ENCODE results near the gene ADAMTS19.

Gene ADAMTS19

GRCh38 chr5:129748913-129749880, 289.1 kb downstream of the ADAMTS19 start:
- Histone ChIP-seq H3K4me1 (ENCODE audit: control insufficient read depth, insufficient read depth, low read length) (no peaks in the 10 kb centered on the region), H3K27me3 (ENCODE audit: control insufficient read depth, insufficient read depth, low read length) (no peaks in the 10 kb centered on the region), H3K27ac (ENCODE audit: low read length) (no peak overlapping the region), H3K9me3 (ENCODE audit: control insufficient read depth, insufficient read depth, low read length) (no peaks in the 10 kb centered on the region), H3K4me3 (ENCODE audit: low read length) (no peak overlapping the region), H3K36me3 (ENCODE audit: control insufficient read depth, insufficient read depth, low read length) (no peaks in the 10 kb centered on the region)
- no CpG with 5 or more reads among the region's 1 CpG for WGBS (ENCODE audit: insufficient coverage, insufficient read length)
- no peak for DNase-seq (ENCODE audit: low read depth, low spot score)

- no peaks in the 10 kb centered on the region for H3K27me3 ChIP-seq (ENCODE audit: control insufficient read depth, insufficient read depth, low read length)
- H3K36me3 ChIP-seq (ENCODE audit: control insufficient read depth, insufficient read depth, low read length) = no peaks in the 10 kb centered on the region
- WGBS (ENCODE audit: insufficient coverage, insufficient read length) = no CpG with 5 or more reads among the region's 1 CpG
- no peaks in the 10 kb centered on the region for H3K4me1 ChIP-seq (ENCODE audit: control insufficient read depth, insufficient read depth, low read length)
- no peak for DNase-seq (ENCODE audit: low read depth, low spot score)
- H3K9me3 ChIP-seq (ENCODE audit: control insufficient read depth, insufficient read depth, low read length) = no peaks in the 10 kb centered on the region
- H3K4me3 ChIP-seq (ENCODE audit: low read length) = no peak overlapping the region
- H3K27ac ChIP-seq (ENCODE audit: low read length) = no peak overlapping the region
These were observed 300.7 kb downstream of the ADAMTS19 start for GRCh38 chr5:129760636-129761325.

GRCh38 chr5:129763651-129764050, 303.6 kb downstream of the ADAMTS19 start:
- Histone ChIP-seq H3K36me3 (ENCODE audit: control insufficient read depth, insufficient read depth, low read length) (no peaks in the 10 kb centered on the region), H3K27me3 (ENCODE audit: control insufficient read depth, insufficient read depth, low read length) (no peaks in the 10 kb centered on the region), H3K4me3 (ENCODE audit: low read length) (no peak overlapping the region), H3K27ac (ENCODE audit: low read length) (no peak overlapping the region), H3K4me1 (ENCODE audit: control insufficient read depth, insufficient read depth, low read length) (no peaks in the 10 kb centered on the region; the same call in 1 of the 2 replicates), H3K9me3 (ENCODE audit: control insufficient read depth, insufficient read depth, low read length) (no peaks in the 10 kb centered on the region)
- WGBS (ENCODE audit: insufficient coverage, insufficient read length) = no CpG with 5 or more reads among the region's 1 CpG
- no peak for DNase-seq (ENCODE audit: low read depth, low spot score)

GRCh38 chr5:129766798-129767197, 306.7 kb downstream of the ADAMTS19 start:
- Histone ChIP-seq H3K36me3 (ENCODE audit: control insufficient read depth, insufficient read depth, low read length) (no peaks in the 10 kb centered on the region), H3K9me3 (ENCODE audit: control insufficient read depth, insufficient read depth, low read length) (no peaks in the 10 kb centered on the region), H3K4me1 (ENCODE audit: control insufficient read depth, insufficient read depth, low read length) (no peaks in the 10 kb centered on the region; the same call in 1 of the 2 replicates), H3K27ac (ENCODE audit: low read length) (no peak overlapping the region), H3K27me3 (ENCODE audit: control insufficient read depth, insufficient read depth, low read length) (no peaks in the 10 kb centered on the region), H3K4me3 (ENCODE audit: low read length) (no peak overlapping the region)
- DNase-seq (ENCODE audit: low read depth, low spot score) = no peak
- no CpG with 5 or more reads among the region's 2 CpGs for WGBS (ENCODE audit: insufficient coverage, insufficient read length)

- Histone ChIP-seq H3K27ac (ENCODE audit: low read length) (no peak overlapping the region), H3K36me3 (ENCODE audit: control insufficient read depth, insufficient read depth, low read length) (no peaks in the 10 kb centered on the region), H3K4me3 (ENCODE audit: low read length) (no peak overlapping the region), H3K4me1 (ENCODE audit: control insufficient read depth, insufficient read depth, low read length) (no peaks in the 10 kb centered on the region; the same call in 1 of the 2 replicates), H3K9me3 (ENCODE audit: control insufficient read depth, insufficient read depth, low read length) (no peaks in the 10 kb centered on the region), H3K27me3 (ENCODE audit: control insufficient read depth, insufficient read depth, low read length) (no peaks in the 10 kb centered on the region)
- WGBS (ENCODE audit: insufficient coverage, insufficient read length) = no CpG with 5 or more reads among the region's 3 CpGs
- DNase-seq (ENCODE audit: low read depth, low spot score) = peak; percentile 79
These were observed 307.9 kb downstream of the ADAMTS19 start for GRCh38 chr5:129767927-129768380.

- no peak for DNase-seq (ENCODE audit: low read depth, low spot score)
- Histone ChIP-seq H3K4me3 (ENCODE audit: low read length) (no peak overlapping the region), H3K4me1 (ENCODE audit: control insufficient read depth, insufficient read depth, low read length) (no peaks in the 10 kb centered on the region; the same call in 1 of the 2 replicates), H3K27me3 (ENCODE audit: control insufficient read depth, insufficient read depth, low read length) (no peaks in the 10 kb centered on the region), H3K9me3 (ENCODE audit: control insufficient read depth, insufficient read depth, low read length) (no peaks in the 10 kb centered on the region), H3K27ac (ENCODE audit: low read length) (no peak overlapping the region), H3K36me3 (ENCODE audit: control insufficient read depth, insufficient read depth, low read length) (no peaks in the 10 kb centered on the region)
- no CpG with 5 or more reads among the region's 6 CpGs for WGBS (ENCODE audit: insufficient coverage, insufficient read length)
These were observed 308.6 kb downstream of the ADAMTS19 start for GRCh38 chr5:129768735-129769134.

- no CpG with 5 or more reads among the region's 5 CpGs for WGBS (ENCODE audit: insufficient coverage, insufficient read length)
- Histone ChIP-seq H3K36me3 (ENCODE audit: control insufficient read depth, insufficient read depth, low read length) (no peaks in the 10 kb centered on the region), H3K4me1 (ENCODE audit: control insufficient read depth, insufficient read depth, low read length) (no peaks in the 10 kb centered on the region; the same call in 1 of the 2 replicates), H3K27me3 (ENCODE audit: control insufficient read depth, insufficient read depth, low read length) (no peaks in the 10 kb centered on the region), H3K27ac (ENCODE audit: low read length) (no peak overlapping the region), H3K4me3 (ENCODE audit: low read length) (no peak overlapping the region), H3K9me3 (ENCODE audit: control insufficient read depth, insufficient read depth, low read length) (no peaks in the 10 kb centered on the region)
- no peak for DNase-seq (ENCODE audit: low read depth, low spot score)
These were observed 310.1 kb downstream of the ADAMTS19 start for GRCh38 chr5:129770024-129770820.

GRCh38 chr5:129771058-129771838, 311.1 kb downstream of the ADAMTS19 start:
- Histone ChIP-seq H3K27me3 (ENCODE audit: control insufficient read depth, insufficient read depth, low read length) (no peaks in the 10 kb centered on the region), H3K9me3 (ENCODE audit: control insufficient read depth, insufficient read depth, low read length) (no peaks in the 10 kb centered on the region), H3K36me3 (ENCODE audit: control insufficient read depth, insufficient read depth, low read length) (no peaks in the 10 kb centered on the region), H3K4me1 (ENCODE audit: control insufficient read depth, insufficient read depth, low read length) (no peaks in the 10 kb centered on the region; the same call in 1 of the 2 replicates), H3K4me3 (ENCODE audit: low read length) (no peak overlapping the region), H3K27ac (ENCODE audit: low read length) (no peak overlapping the region)
- WGBS (ENCODE audit: insufficient coverage, insufficient read length) = no CpG with 5 or more reads among the region's 9 CpGs
- DNase-seq (ENCODE audit: low read depth, low spot score) = peak; percentile 33

GRCh38 chr5:129773376-129773775, 313.3 kb downstream of the ADAMTS19 start:
- no CpG with 5 or more reads among the region's 5 CpGs for WGBS (ENCODE audit: insufficient coverage, insufficient read length)
- Histone ChIP-seq H3K27me3 (ENCODE audit: control insufficient read depth, insufficient read depth, low read length) (no peaks in the 10 kb centered on the region), H3K4me1 (ENCODE audit: control insufficient read depth, insufficient read depth, low read length) (no peaks in the 10 kb centered on the region), H3K27ac (ENCODE audit: low read length) (no peak overlapping the region), H3K4me3 (ENCODE audit: low read length) (no peak overlapping the region), H3K36me3 (ENCODE audit: control insufficient read depth, insufficient read depth, low read length) (no peaks in the 10 kb centered on the region), H3K9me3 (ENCODE audit: control insufficient read depth, insufficient read depth, low read length) (no peaks in the 10 kb centered on the region)
- DNase-seq (ENCODE audit: low read depth, low spot score) = no peak

Measured in iPS DF 6.9 (cell line).